Nucleus accumbens (tissue), 56 donors: Measurements from ENCODE around the gene KAT2A.
A peak's percentile ranks its signal among the peaks of the same experiment; 100 is the strongest.
"Not testable (repeated sequence)": the region's sequence is repeated elsewhere in the genome, so short reads cannot be mapped to it uniquely, and the experiment has no call there.

Source experiments
- DNase-seq, 56 donors: peaks; one replicate each; lab custom pipeline; 2025; lab: John Stamatoyannopoulos, UW

KAT2A gene

GRCh38 chr17:42120770-42121769 is at the start of gene KAT2A:
Gene KAT2A (minus strand): TSS chr17:42121367. CDS start chr17:42121304, 63 bp downstream.
- peak in 53 of 56 donors; percentile 27 to 91 (median 73) for DNase-seq

- no peak for DNase-seq
These were observed 48.2 kb upstream of the KAT2A start for GRCh38 chr17:42169351-42169750.

- DNase-seq = no peak
These were observed 46.6 kb upstream of the KAT2A start for GRCh38 chr17:42167807-42168206.

- DNase-seq = no peak
These were observed 45.1 kb upstream of the KAT2A start for GRCh38 chr17:42166196-42166763.

- DNase-seq = no peak
These were observed 44.6 kb upstream of the KAT2A start for GRCh38 chr17:42165751-42166150.

GRCh38 chr17:42163696-42164407 is 42.7 kb upstream of the KAT2A start:
- no peak for DNase-seq

- DNase-seq = peak in 2 of 56 donors; percentile 15 to 20
These were observed 41.9 kb upstream of the KAT2A start for GRCh38 chr17:42163113-42163512.

- DNase-seq = no peak
These were observed 39.4 kb upstream of the KAT2A start for GRCh38 chr17:42160531-42160910.

- no peak for DNase-seq
These were observed 38.8 kb upstream of the KAT2A start for GRCh38 chr17:42159796-42160530.

- peak in 1 of 56 donors; percentile 30 for DNase-seq
These were observed 34.5 kb upstream of the KAT2A start for GRCh38 chr17:42155614-42156045.

GRCh38 chr17:42153919-42154742 is 33.0 kb upstream of the KAT2A start:
- no peak for DNase-seq

- DNase-seq = no peak
These were observed 25.9 kb upstream of the KAT2A start for GRCh38 chr17:42146911-42147607.

- not testable (repeated sequence) for DNase-seq
These were observed 22.0 kb upstream of the KAT2A start for GRCh38 chr17:42143138-42143537.

GRCh38 chr17:42142371-42142896 is 21.3 kb upstream of the KAT2A start:
- peak in 34 of 56 donors; percentile 17 to 87 (median 46) for DNase-seq

- no peak for DNase-seq
These were observed 20.2 kb upstream of the KAT2A start for GRCh38 chr17:42141382-42141781.

GRCh38 chr17:42140690-42141089 is 19.5 kb upstream of the KAT2A start:
- not testable (repeated sequence) for DNase-seq

- DNase-seq = no peak
These were observed 17.8 kb upstream of the KAT2A start for GRCh38 chr17:42138749-42139492.

GRCh38 chr17:42136654-42137051 is 15.5 kb upstream of the KAT2A start:
- DNase-seq = no peak
